Renal cortical epithelial cell (primary cell): ENCODE data around the gene SH2D6. TPM values are rescaled to one million over a fixed set of nuclear protein-coding genes. Genes with fewer than 3 reads are reported as not detected.
"Not testable (repeated sequence)": the region's sequence is repeated elsewhere in the genome, so short reads cannot be mapped to it uniquely, and the experiment has no call there.

Experiments used
- DNase-seq: peaks from one replicate; pipeline ENCODE4 v3.0.0-alpha.2; 2011; ENCODE audit warnings: low read depth
- total RNA-seq: library from RNA; depleted of rRNA; stranded (reverse); fragments of >200 nt; gene quantifications from 2 replicates; pipeline ENCODE4 v1.2.3, GENCODE V29; 2014

SH2D6 gene
- total RNA-seq, 1 donor from 2014 or later, result 0.40 TPM

DNA sequence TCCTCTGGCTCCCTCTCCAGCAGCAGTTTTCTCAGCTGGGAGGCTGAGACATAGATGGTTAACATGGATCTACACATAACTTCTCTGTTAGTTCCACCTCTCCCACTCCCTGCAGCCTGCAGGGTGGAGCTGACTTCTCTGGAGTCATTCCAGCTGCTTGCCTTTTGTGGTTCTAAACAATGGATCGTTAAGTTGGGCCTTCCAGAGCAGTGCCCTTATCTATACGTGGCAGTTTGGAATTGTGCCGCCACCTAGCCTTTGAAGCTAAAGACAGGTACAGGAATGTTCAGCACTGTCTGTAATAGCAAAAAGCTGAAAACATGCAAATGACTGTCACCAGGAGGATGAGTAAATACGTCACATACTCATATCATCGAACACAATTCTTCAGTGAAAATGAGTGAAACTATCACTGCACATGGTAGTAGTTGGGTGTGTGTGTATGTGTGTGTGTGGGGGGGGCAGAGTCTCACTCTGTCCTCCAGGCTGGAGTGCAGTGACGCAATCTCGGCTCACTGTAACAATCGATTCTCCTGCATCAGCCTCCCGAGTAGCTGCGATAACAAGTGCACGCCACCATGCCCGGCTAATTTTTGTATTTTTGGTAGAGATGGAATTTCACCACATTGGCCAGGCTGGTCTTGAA lies 50.3 kb downstream of the SH2D6 start:
- DNase-seq, result no peak

DNA sequence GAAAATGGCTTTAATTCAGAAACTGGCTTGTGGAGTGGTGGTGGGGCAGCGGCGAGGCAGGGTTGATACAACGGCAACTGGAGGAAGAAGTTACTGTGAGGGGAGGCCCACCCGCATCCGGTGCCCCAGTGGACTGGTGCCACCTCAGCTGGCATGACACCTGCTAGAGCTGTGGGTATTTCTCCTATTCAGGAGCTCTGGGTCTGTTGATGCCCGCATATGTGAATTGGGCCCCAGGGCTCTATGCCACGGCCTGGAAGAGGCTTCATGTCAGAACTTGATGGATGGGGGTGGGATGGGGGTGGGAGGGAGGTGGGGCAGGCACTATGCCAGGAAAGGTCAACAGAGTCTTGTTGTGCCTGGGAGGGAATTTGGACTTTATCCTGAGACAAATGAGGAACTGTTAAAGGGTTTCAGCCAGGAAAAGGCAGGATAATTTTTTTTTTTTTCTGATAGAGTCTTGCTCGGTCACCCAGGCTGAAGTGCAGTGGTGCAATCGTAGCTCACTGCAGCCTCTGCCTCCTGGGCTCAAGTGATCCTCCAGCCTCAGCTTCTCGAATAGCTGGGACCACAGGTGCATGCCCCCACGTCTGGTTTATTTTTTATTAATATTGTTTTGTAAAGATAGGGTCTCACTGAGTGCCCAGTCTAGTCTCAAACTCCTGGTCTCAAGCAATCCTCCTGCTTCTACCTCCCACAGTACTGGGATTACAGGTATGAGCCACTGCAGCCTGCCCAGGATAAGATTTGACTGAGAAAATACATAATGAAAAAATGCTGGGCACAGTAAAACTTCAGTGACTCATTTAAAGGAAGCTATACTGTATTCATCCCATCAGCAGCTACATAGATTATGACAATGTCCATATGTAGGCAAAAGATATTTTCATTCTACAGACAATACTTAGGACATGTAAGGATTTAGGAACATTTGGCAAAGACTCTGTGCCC lies 52.6 kb downstream of the SH2D6 start:
- peak; percentile 83 for DNase-seq

DNA sequence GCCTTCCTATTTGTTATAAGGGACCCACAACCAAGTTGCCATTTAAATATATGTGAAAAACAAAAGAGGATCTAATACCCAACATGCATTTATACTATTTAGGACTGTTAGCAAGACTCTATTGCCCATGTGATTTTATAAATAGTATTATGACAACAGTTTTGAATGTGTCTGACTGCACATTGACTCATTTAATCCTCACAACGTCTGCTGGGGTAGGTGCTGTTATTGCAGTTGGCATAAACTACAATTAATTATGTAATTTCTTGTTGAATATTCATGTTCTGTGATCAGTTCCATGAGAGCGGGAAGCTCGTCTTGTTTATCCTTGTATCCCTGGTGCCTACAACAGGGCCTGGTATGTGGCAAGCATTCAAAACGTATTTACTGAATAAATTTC lies 53.7 kb downstream of the SH2D6 start:
- no peak for DNase-seq

DNA sequence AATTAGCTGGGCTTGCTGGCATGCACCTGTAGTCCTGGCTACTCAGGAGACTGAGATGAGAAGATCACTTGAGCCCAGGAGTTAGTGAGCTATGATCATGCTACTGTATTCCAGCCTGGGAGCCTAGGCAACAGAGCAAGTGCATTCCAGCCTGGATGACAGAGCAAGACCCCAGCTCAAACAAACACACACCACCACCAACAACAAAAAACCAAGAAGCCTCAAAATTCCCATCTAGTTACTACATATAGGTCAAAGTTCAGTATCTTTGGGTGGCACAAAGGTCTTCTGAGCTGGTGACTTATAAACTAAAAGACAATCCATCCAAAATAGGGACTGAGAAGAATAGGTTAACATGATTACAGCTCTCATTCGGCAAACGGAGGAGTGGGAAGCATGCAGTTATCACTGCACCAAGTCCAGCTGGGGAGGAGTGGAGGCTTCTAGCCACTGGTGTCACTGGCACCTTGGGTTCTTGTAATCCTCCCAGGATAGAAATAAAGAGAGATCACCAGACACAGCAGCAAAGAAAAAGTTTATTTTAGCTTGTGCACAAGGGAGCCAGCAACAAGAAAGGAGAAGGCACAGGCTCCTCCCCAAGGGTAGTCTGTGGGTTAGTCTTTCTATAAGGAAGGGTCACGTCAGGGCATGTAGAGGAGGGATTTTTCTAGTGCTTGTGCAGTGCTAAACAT lies 57.4 kb downstream of the SH2D6 start:
- DNase-seq, result peak; percentile 67

DNA sequence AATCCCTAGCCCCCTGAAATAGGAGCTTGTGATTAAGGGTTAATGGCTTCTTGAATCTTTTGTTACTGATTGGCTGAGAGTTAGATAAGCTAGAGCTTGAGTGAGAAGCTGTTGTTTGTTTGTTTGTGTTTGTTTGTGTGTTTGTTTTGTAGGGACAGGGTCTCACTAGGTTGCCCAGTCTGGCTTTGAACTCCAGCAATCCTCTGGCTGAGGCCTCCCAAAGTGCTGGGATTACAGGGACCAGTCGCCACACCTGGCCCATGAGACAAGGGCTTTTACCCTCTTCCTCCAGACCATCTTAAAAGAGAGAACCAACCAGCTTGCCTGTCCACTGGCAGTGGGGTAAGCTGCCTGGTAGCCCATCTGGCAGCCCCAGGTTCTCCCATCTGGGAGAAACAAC lies 58.1 kb downstream of the SH2D6 start:
- no peak for DNase-seq

DNA sequence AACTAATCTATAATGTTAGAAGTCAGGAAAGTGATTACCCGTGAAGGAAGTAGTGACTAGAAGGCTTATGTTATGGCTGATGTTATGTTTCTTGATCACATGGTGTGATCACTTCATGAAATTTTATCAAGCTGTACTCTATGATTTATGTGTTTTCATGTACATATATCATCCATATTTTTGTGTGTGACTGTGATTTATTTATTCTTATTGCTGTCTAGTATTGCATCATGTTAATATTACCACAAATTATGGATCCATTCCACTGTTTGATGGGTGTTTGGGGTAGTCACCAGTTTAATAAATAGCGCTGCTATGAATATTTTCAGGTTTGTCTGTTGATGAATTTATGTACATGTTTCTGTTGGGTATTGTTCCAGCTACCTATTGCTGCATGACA lies 59.4 kb downstream of the SH2D6 start:
- no peak for DNase-seq

DNA sequence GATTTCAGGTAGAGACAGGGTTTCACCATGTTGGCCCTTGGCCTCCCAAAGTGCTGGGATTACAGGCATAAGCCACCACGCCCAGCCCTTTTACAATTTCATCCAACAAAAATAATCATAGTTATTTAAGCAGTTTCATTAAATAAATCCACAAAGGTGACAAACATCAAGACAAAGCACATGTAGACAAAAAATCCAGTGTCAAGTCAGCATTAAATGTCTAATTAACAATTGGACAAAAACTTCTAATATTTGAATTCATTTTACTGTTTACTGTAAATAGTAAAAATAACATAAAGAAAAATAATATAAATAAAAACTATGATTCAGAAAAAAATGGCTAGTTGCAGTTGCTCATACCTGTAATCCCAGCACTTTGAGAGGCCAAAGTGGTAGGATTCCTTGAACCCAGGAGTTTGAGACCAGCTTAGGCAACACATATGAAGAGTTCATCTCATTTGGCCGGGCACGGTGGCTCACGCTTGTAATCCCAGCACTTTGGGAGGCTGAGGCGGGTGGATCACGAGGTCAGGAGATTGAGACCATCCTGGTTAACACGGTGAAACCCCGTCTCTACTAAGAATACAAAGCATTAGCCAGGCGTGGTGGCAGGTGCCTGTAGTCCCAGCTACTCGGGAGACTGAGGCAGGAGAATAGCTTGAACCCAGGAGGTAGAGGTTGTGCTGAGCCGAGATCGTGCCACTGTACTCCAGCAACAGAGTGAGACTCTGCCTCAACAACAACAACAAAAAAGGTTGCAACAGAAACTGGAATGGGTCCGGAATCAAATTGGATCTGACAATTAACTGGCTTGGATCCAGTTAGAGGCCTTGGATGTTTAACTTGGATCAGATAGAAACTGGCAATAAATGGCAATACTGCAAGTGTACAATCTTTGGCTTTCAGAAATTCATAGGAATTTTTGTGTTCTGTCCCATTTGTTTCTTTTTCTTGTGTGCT lies 63.6 kb downstream of the SH2D6 start:
- no peak for DNase-seq

DNA sequence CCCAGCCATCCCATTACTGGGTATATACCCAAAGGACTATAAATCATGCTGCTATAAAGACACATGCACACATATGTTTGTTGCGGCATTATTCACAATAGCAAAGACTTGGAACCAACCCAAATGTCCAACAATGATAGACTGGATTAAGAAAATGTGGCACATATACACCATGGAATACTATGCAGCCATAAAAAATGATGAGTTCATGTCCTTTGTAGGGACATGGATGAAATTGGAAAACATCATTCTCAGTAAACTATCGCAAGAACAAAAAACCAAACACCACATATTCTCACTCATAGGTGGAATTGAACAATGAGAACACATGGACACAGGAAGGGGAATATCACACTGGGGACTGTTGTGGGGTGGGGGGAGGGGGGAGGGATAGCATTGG lies 66.1 kb downstream of the SH2D6 start:
- DNase-seq, result not testable (repeated sequence)

DNA sequence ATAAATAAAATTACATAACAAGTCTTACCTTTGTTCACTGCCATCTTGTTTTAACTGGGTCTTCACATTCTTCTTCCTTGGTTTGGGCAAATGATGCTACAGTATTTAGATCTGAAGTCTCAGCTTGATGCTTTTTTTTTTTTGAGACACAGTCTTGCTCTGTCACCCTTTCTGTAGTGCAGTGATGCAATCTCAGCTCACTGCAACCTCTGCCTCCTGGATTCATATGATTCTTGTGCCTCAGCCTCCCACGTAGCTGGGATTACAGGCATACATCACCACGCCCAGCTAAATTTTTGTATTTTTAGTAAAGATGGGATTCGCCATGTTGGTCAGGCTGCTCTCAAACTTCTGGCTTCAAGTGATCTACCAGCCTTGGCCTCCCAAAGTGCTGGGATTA lies 67.3 kb downstream of the SH2D6 start:
- DNase-seq, result no peak

Other genes with a start within 250 kb of the SH2D6 start
- 79.7 and 208 TPM in 2 replicates for gene TGOLN2, start 90.7 kb upstream of the SH2D6 start, total RNA-seq
- gene RETSAT, start 64.2 kb upstream of the SH2D6 start, total RNA-seq, result 79.7 and 91.5 TPM in 2 replicates
- 17.5 and 18.6 TPM in 2 replicates for gene ELMOD3, start 63.9 kb upstream of the SH2D6 start, total RNA-seq
- gene CAPG, start 8.3 kb upstream of the SH2D6 start, total RNA-seq, result 295 and 502 TPM in 2 replicates
- gene MAT2A, start 120.5 kb downstream of the SH2D6 start, total RNA-seq, result 54.9 and 292 TPM in 2 replicates
- 32.6 and 51.4 TPM in 2 replicates for gene GGCX, start 142.8 kb downstream of the SH2D6 start, total RNA-seq
- gene VAMP8, start 158.9 kb downstream of the SH2D6 start, total RNA-seq, result 47.0 and 103 TPM in 2 replicates
- gene VAMP5, start 165.7 kb downstream of the SH2D6 start, total RNA-seq, result 1.6 and 5.6 TPM in 2 replicates
- gene RNF181, start 177.0 kb downstream of the SH2D6 start, total RNA-seq, result 163 and 434 TPM in 2 replicates
- gene TMEM150A, start 184.0 kb downstream of the SH2D6 start, total RNA-seq, result 6.9 and 13.6 TPM in 2 replicates
- 13.3 and 18.9 TPM in 2 replicates for gene C2orf68, start 193.4 kb downstream of the SH2D6 start, total RNA-seq
- gene USP39, start 197.5 kb downstream of the SH2D6 start, total RNA-seq, result 37.2 and 38.7 TPM in 2 replicates
- not detected in 2 replicates for gene SFTPB, start 249.5 kb downstream of the SH2D6 start, total RNA-seq